IPS-NIHi7 (cell line): ENCODE data around the gene CKAP5.

Source experiments
- DNase-seq: peaks from one replicate; pipeline ENCODE4 v3.0.0; 2012; ENCODE audit warnings: mixed read lengths; ENCODE audit errors: extremely low spot score

Gene CKAP5

DNA sequence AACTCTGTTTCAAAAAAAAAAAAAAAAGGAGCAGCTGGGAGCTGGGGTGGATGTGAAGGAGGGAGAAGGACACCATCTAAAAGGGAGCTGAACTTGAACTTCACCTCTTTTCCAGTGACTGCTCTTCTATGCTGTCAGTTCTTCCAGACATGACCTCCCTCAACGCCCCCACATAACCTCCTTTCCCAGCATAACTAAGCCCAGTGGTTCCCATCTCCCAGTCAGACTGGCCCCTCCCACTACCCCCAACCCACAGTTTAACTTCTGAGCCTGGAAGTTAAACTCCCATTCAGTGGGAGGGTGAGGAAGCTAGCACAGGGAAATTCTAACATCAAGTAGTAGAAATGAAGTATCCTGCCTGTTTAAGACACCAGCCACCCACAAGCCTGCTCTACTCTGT is 147.5 kb downstream of the CKAP5 start:
- DNase-seq, result no peak

DNA sequence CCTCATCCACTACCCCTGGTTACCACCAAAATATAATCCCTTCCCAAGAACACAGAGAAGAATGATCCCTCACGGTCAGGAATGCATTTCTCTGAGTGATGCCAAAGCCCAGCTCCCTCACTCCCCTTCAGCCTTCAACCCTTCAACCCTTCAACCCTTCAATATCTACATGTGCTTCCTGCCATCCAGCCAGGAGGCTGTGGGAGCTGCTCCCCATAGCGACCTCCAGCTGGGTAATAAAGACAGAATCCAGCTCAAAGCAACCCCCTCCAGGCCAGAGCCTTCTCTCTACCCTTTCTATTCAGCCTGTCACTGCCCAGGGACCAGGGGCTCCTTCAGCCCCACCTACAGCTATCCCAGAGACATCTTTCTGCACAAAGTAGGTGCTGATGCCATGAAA is 148.4 kb downstream of the CKAP5 start:
- no peak for DNase-seq

DNA sequence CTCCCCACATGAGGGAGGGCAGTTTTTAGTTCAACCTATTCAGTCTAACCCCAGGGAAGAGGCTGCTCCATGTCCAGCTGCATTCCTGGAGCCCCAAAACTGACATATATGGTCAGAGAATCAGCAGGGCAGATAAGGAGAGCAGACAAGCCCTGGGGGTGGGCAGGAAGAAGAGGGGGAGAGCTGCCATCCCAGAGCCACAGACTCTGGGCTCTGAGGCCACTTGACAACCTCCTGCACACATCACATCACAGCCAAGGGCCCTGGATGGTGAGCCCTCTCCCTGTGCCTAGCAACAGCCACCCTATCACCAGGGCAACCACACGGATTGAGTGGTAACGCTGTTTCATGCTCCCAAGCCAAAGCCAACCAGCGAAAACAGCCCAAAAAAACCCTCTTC is 148.8 kb downstream of the CKAP5 start:
- no peak for DNase-seq

DNA sequence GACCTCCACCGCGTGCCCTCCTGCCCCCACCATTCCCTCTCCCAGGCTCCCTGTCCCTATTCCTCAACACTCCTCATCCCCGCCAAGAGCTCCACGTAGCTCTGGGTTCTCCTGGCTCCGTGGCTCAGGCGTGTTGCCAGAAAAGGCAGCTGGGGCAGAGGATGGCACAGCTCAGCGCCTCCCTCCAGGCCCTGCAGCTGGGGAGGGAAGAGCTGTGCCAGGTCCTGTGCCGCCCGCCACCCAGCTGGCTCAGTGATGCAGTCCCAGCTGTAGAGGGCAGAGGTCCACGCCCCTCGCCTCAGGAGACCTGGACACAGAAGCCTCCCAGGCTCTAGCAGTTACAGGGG is 149.9 kb downstream of the CKAP5 start:
- no peak for DNase-seq

DNA sequence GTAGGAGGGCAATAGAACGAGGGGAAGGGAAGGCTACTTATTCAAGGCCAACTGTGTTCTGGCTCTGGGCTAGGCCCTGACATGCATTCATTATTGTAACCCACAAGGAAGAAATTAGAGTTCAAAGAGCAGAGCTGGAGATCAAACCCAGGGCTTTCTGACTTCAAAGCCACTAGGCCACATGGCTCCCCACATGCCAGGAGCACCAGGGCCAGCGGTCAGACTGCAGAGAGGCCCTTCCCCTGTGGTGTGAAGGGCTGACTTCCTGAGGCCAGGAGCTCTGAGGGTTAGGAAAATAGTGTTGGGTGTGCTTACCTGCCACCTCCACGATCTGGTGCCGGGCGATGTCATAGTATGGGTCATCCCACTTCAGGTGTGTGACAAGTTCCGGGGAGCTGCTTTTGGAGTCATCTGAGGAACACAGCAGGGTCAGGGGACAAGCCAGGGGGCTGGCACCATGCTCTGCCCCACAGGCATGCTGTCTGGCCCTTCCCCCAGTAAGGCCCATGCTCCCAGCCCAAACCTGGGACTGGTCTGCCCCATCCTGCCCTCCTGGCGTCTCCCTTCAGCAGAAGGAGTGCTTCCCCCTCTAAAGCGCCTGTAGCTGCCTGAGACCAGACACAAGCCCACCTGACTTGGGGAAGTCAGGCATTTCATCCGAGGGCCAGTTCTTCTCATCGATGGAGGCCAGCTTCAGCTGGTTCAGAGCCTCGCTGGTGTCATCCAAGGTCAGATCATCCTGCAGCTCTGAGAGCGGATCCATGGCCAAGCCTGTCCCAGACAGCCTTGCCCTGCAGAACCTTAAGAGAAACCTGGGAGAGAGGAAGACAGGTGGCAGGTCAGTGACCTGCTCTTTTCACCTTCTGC is 150.5 kb downstream of the CKAP5 start:
- no peak for DNase-seq

DNA sequence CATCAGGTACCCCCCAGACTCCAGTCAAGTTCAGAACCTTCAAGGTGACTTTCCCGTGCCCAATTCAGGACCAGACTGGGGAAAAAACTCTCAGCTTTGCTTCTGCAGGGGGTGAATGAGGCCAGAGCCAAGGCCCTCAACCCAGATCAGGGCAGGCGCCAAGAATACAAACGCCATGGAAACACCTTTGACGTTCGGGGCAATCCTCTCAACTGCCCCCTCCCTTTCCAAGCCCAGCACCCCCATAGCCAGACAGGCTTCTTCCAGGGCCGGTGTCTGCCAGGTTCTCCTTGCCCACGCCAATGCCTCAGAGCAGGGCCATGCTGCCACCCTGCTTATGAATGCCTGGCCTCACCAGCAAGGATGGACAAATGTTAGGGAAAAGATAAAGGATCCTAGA is 151.5 kb downstream of the CKAP5 start:
- DNase-seq, result no peak

DNA sequence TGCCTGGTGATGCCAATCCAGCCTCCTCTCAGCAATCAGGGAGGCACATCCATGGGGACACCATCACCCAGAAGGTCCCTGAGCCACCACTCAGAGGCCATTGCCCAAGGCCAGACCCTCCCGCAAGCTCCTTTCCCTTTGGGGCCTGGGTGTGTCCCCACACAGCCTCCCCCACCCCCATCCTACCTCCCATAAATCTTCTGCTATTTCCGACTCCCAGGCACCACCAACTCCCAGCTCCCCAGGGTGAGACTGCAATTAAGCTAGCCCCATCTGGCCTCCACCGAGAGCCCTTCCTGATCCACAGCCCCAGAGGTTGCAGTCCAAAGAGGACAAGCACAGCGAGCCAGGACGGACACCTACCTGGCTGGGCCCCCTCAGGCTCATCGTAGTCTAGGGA is 152.0 kb downstream of the CKAP5 start:
- no peak for DNase-seq

DNA sequence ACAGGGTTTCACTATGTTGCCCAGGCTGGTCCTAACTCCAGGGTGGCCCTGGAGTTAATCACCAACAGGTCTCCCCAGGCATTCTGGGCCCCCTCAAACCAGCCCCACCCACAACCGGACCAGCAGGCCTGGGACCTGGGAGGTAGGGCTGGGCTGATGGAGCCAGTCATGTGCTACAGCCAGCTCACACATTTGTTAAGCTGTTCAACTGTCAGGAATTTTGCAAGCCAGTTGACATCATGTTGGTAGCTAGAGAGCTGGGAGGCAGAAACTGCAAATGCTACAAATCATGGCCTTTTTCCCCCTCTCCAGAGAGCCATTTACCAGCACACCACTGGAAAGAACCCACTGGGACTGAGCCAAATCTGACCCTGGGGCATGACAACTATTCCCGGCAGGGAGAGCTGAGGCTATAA is 152.5 kb downstream of the CKAP5 start:
- DNase-seq, result no peak
